Esophagus squamous epithelium (tissue), 5 donors: ENCODE data around the gene TLR4. TPM values are rescaled to one million over a fixed set of nuclear protein-coding genes. Genes with fewer than 3 reads are reported as not detected.

Experiments
- DNase-seq: peaks from one replicate; lab custom pipeline; 2025; lab: John Stamatoyannopoulos, UW
- H3K27ac ChIP-seq, 4 donors: fragments of 200-600 bp; sonication (generic); one replicate each; pipeline ENCODE4 v1.5.1; 2016 to 2019; ENCODE audit warnings: mild to moderate bottlenecking in 1 of 4
- H3K27me3 ChIP-seq, 4 donors: fragments of 200-600 bp; sonication (generic); 1 replicate in 3 of 4; 2 replicates in 1 of 4; pipeline versions ENCODE4 v1.5.1 to v1.6.0; 2017 to 2021; ENCODE audit warnings: antibody characterized with exemption in 1 of 4
- H3K36me3 ChIP-seq, 3 donors: fragments of 200-600 bp; sonication (generic); one replicate each; pipeline ENCODE4 v1.5.1; 2016 to 2019
- H3K4me1 ChIP-seq, 3 donors: fragments of 200-600 bp; sonication (generic); one replicate each; pipeline ENCODE4 v1.5.1; 2017 to 2019
- H3K4me3 ChIP-seq, 4 donors: fragments of 200-600 bp; sonication (generic); 1 replicate in 3 of 4; 2 replicates in 1 of 4; pipeline ENCODE4 v1.5.1; 2016 to 2019; ENCODE audit warnings: mild to moderate bottlenecking in 2 of 4, moderate library complexity in 1 of 4
- H3K9me3 ChIP-seq, 3 donors: fragments of 200-600 bp; sonication (generic); one replicate each; pipeline ENCODE4 v1.5.1; 2016 to 2019
- CTCF ChIP-seq, 6 experiments: fragments of 450-650 bp in 4 of 6; fragments of 200-600 bp in 2 of 6; sonication (generic) in 2 of 6; IDR thresholded peaks; one replicate each; pipeline ENCODE4 v1.5.1; 2016 to 2019; ENCODE audit warnings: antibody characterized with exemption in 6 of 6, mild to moderate bottlenecking in 4 of 6, moderate library complexity in 4 of 6
- POLR2A ChIP-seq, 4 donors: fragments of 450-650 bp; IDR thresholded peaks; one replicate each; pipeline ENCODE4 v1.6.1; 2017; ENCODE audit warnings: antibody characterized with exemption in 4 of 4, mild to moderate bottlenecking in 4 of 4, moderate library complexity in 3 of 4
- whole genome bisulfite sequencing, 2 donors: methylation state at CpG; one replicate each; pipeline ENCODE4 v1.1.5; 2018; 5-methylcytosine and 5-hydroxymethylcytosine counted together
- intact Hi-C: fragments of 100-400 bp; cut with DNase I; formaldehyde crosslinking; loops from one replicate; pipeline ENCODE4 v1.15.0; 2022
- total RNA-seq, 4 donors: library from RNA; depleted of rRNA; stranded (reverse); fragments of >200 nt; gene quantifications; one replicate each; pipeline ENCODE4 v1.1.0, GENCODE V29; 2016
- donor health status: DM: yes; HTN: yes; CAD: no.

The TLR4 gene
- total RNA-seq, 4 donors from 2014 or later: 0.34 to 14.9 (median 5.8) TPM

GRCh38 chr9:117739624-117740347, 35.6 kb downstream of the TLR4 start:
- Histone ChIP-seq H3K4me1 (peaks cover 0 to under 1% (median 0%) of the 10 kb centered on the region in 3 donors), H3K9me3 (no peaks in the 10 kb centered on the region), H3K36me3 (no peaks in the 10 kb centered on the region), H3K4me3 (no peak overlapping the region), H3K27me3 (peaks cover 0 to 7% (median 0%) of the 10 kb centered on the region in 4 donors), H3K27ac (no peak overlapping the region)
- TF ChIP-seq CTCF (IDR thresholded peaks at IDR 0.05): no peak
- no peak for TF ChIP-seq POLR2A (IDR thresholded peaks at IDR 0.05)
- intact Hi-C loops: no loop called here
- DNase-seq: no peak
- 63 to 65% methylated on average over 11 of the region's 11 CpGs for WGBS, 2 donors

GRCh38 chr9:117742131-117742530, 37.9 kb downstream of the TLR4 start:
- Histone ChIP-seq H3K4me3 (no peak overlapping the region), H3K27ac (no peak overlapping the region), H3K4me1 (peaks cover 0 to 9% (median 0%) of the 10 kb centered on the region in 3 donors), H3K36me3 (no peaks in the 10 kb centered on the region), H3K9me3 (no peaks in the 10 kb centered on the region), H3K27me3 (peaks cover 0 to 22% (median 0%) of the 10 kb centered on the region in 4 donors)
- no peak for TF ChIP-seq POLR2A (IDR thresholded peaks at IDR 0.05)
- TF ChIP-seq CTCF (IDR thresholded peaks at IDR 0.05): no peak
- WGBS, 2 donors: 33 to 54% methylated on average over 4 of the region's 4 CpGs
- intact Hi-C loops: no loop called here
- no peak for DNase-seq

DNA sequence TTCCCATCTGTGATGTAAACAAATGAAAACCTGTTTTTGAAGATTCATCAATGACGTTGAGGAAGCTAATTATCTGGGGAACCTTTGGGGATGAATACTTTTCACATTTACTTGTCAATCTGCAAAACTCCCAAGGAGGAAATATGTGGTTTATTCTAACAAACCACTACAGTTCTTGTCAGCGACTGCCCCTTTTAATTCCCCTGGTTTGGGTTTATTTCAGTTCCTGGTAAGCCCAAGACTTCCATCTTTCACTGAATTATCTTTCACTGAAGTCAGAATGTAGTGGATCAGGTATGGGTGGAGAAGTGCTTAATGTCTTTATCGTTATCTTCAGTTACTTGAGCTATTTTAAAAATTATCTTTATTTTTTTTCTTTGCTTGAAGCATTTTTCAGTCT, 40.2 kb downstream of the TLR4 start:
- intact Hi-C loops: no loop called here
- peak overlapping the region in 2 of 4 donors; percentile 38 to 60 for H3K4me3 ChIP-seq
- H3K36me3 ChIP-seq: no peaks in the 10 kb centered on the region
- 29 to 46% methylated on average over 3 of the region's 3 CpGs for WGBS, 2 donors
- no peak for TF ChIP-seq POLR2A (IDR thresholded peaks at IDR 0.05)
- no peaks in the 10 kb centered on the region for H3K9me3 ChIP-seq
- DNase-seq: no peak
- H3K4me1 ChIP-seq: peaks cover 0 to 9% (median 0%) of the 10 kb centered on the region in 3 donors
- H3K27me3 ChIP-seq: peaks cover 0 to 22% (median 0%) of the 10 kb centered on the region in 4 donors
- no peak overlapping the region for H3K27ac ChIP-seq

- Histone ChIP-seq H3K4me3 (peak overlapping the region in 2 of 4 donors; percentile 38 to 60), H3K27ac (peak overlapping the region in 1 of 4 donors; percentile 29), H3K27me3 (peaks cover 0 to 22% (median 0%) of the 10 kb centered on the region in 4 donors), H3K4me1 (peaks cover 0 to 9% (median 0%) of the 10 kb centered on the region in 3 donors), H3K36me3 (no peaks in the 10 kb centered on the region), H3K9me3 (no peaks in the 10 kb centered on the region)
- intact Hi-C loops: no loop called here
- no peak for DNase-seq
- TF ChIP-seq CTCF (IDR thresholded peaks at IDR 0.05) (no peak), POLR2A (IDR thresholded peaks at IDR 0.05) (no peak)
- WGBS, 2 donors: 5 to 7% methylated on average over 24 to 39 of the region's 46 CpGs
These were observed 40.7 kb downstream of the TLR4 start for GRCh38 chr9:117744856-117745389.

DNA sequence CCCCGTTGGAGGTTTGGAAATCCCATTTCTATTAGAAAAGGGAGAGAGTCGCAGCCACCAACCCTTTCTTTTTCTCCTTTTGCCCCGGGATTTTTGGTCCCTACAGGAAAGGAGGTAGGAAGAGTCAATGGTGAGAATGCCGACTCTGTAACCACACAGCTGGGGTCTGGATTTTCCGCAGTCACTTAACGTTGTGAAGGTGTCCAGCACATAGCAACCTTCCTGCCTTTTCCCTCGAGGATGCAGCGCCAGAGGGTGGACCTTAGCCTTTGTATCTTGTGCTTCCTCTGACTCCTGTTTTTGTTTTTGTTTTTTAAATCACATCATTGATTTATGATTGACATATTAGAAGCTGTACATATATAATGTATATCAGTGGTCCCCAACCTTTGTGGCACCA, 41.4 kb downstream of the TLR4 start:
- no peak for TF ChIP-seq CTCF (IDR thresholded peaks at IDR 0.05)
- no peak for TF ChIP-seq POLR2A (IDR thresholded peaks at IDR 0.05)
- WGBS, 2 donors: 71 to 78% methylated on average over 8 of the region's 8 CpGs
- Histone ChIP-seq H3K4me1 (peaks cover 0 to 9% (median 0%) of the 10 kb centered on the region in 3 donors), H3K27me3 (peaks cover 0 to 22% (median 0%) of the 10 kb centered on the region in 4 donors), H3K9me3 (no peaks in the 10 kb centered on the region), H3K36me3 (no peaks in the 10 kb centered on the region), H3K27ac (no peak overlapping the region), H3K4me3 (no peak overlapping the region)
- intact Hi-C loops: no loop called here
- no peak for DNase-seq
